VCaP (cell line): Measurements from ENCODE around the gene KRT6C.

Source experiments
- H3K27ac ChIP-seq: fragments of 450-650 bp; 2 replicates; pipeline ENCODE4 v1.5.1; 2017
- CTCF ChIP-seq: fragments of 450-650 bp; conservative IDR thresholded peaks from 2 replicates; pipeline ENCODE4 v1.5.1; 2017; ENCODE audit warnings: mild to moderate bottlenecking, moderate library complexity

KRT6C gene

DNA sequence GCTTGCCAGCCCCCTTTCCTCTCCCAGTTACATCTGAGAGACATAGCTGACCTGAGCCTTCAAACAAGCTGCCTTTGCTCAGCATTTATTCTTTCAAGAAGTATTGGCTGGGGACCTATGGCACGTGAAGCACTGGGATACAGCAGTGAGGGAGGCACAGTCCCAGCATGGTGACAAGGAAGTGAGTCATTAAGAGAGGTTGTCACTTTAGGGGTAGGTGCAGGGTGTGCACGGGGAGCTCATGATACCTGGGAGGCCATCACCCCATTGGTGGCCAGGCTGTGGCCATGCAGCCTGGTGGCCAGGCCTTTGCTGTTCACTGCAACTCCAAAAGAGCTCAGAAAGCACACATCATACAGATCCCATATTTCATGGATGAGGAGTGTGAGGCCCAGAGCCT lies 33.8 kb downstream of the KRT6C start:
- no peak for TF ChIP-seq CTCF
- no peak overlapping the region for H3K27ac ChIP-seq

- H3K27ac ChIP-seq: no peak overlapping the region
Observed at GRCh38 chr12:52439420-52439819, 34.2 kb downstream of the KRT6C start.

GRCh38 chr12:52438305-52439301 lies 35.0 kb downstream of the KRT6C start:
- no peak overlapping the region for H3K27ac ChIP-seq
- no peak for TF ChIP-seq CTCF

More at GRCh38 chr12:52439420-52439819, 34.2 kb downstream of the KRT6C start:
- no peak for TF ChIP-seq CTCF

GRCh38 chr12:52437508-52437907 lies 36.1 kb downstream of the KRT6C start:
- TF ChIP-seq CTCF: no peak
- no peak overlapping the region for H3K27ac ChIP-seq

DNA sequence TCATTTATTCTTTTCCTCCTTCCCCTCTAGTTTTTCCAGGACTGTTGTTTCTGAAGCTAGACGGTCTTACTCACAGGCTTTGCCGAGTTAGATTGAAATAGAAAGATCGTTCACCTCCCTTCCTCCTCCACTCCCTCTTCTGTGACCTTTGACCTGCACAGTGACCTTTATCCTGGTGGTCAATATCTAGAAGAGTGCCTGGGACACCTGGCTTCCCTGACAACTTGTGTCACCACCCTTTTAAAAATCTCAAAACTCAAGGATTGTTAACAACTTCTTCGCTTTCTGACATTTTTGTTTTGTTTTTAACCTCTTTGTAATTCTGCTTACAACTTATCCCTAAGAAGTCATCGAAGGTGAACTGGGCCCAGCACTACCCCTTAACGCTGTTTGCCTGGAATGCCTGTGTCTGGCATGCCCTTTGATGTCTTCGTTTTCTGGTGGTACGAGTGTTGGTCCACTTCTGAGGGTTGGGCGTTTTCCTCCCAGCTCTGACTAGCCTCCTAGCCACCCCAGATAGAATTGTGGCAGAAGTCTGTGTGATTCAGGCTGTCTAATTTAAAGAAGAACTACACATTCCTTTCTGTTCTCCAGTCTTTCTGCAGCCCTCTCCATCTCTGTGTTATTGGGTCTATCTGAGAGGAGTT lies 36.7 kb downstream of the KRT6C start:
- TF ChIP-seq CTCF: no peak
- H3K27ac ChIP-seq: no peak overlapping the region

DNA sequence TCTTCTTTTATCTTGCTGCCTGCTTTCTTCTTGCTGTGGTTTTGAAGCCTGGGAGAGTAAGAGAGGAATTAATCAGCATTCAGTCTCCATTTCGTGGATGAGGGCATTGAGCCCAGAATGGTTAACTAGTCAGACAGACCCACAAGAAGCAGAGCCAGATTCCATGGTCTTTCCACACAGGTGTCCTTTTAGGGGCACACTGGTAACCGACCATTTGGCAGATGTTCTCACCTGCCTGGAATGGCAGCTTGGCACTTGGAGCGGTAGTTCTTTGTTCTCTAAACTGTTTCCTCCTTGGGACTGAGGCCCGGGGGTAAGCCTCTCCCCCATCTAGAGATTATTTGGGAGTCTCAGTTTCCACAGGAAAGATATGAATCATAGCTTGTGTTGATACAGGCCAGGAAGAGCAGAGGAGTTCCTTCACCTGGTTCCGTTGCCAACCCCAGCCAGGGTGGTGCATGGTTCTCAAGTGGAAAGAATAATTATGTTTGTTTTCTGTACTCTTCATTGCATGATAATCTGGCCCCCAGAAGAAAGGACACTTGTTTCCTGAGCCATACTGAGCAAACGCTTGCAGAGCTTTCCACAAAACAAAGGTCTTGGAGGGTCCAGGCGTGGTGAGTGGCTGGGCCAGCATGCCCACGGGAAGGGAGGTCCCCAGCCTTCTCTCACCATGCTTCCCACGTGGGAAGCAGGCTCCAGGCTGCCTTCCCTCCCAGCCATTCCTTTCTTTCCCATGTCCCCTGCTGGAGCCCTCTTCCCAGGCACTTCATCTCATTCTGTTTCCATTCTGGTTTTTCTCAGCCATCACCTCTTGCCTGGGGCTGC lies 37.4 kb downstream of the KRT6C start:
- no peak for TF ChIP-seq CTCF
- H3K27ac ChIP-seq: no peak overlapping the region

DNA sequence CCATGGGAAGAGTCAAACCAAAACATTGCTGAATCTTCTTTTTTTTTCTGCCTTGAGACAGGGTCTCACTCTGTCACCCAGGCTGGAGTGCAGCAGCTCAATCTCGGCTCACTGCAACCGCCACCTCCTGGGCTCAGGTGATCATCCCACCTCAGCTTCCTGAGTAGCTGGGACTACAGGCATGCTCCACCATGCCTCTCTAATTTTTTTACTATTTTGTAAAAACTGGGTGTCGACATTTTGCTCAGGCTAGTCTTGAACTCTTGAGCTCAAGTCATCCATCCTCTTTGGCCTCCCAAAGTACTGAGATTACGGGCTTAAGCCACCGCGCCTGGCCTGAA lies 38.0 kb downstream of the KRT6C start:
- no peak for TF ChIP-seq CTCF

More for the DNA sequence above, 38.0 kb downstream of the KRT6C start:
- no peak overlapping the region for H3K27ac ChIP-seq
